DMS79 treated with DMSO at 0.1 percent for 48 hours (cell line): ENCODE results near the gene B4GALT2.

Experiments used
- DNase-seq: peaks from one replicate; lab custom pipeline; 2025; lab: John Stamatoyannopoulos, UW

B4GALT2 gene

GRCh38 chr1:43978551-43979260, at the start of gene B4GALT2:
Gene B4GALT2, plus strand, starts transcription at chr1:43979210. Its CDS starts 1,951 bp downstream, at chr1:43981161.
- DNase-seq, result peak; percentile 24

GRCh38 chr1:43930168-43930948, 48.7 kb upstream of the B4GALT2 start:
- DNase-seq, result no peak

- DNase-seq, result no peak
Observed at GRCh38 chr1:43930949-43931275, 48.1 kb upstream of the B4GALT2 start.

GRCh38 chr1:43931711-43932660, 47.0 kb upstream of the B4GALT2 start:
- DNase-seq, result no peak

- DNase-seq, result peak; percentile 65
Observed at GRCh38 chr1:43932786-43933385, 46.1 kb upstream of the B4GALT2 start.

GRCh38 chr1:43933386-43934100, 45.5 kb upstream of the B4GALT2 start, which contains the start of gene ARTN:
Gene ARTN, plus strand, starts transcription at chr1:43933801. Its CDS starts 1,856 bp downstream, at chr1:43935657.
- DNase-seq, result peak; percentile 76

- DNase-seq, result peak; percentile 72
Observed at GRCh38 chr1:43934101-43934985, 44.7 kb upstream of the B4GALT2 start.

- DNase-seq, result no peak
Observed at GRCh38 chr1:43934986-43935324, 44.1 kb upstream of the B4GALT2 start.

GRCh38 chr1:43935711-43936427, 43.1 kb upstream of the B4GALT2 start:
- DNase-seq, result peak; percentile 34

- DNase-seq, result peak; percentile 36
Observed at GRCh38 chr1:43936431-43937151, 42.4 kb upstream of the B4GALT2 start.

GRCh38 chr1:43937179-43937865, 41.7 kb upstream of the B4GALT2 start:
- no peak for DNase-seq

GRCh38 chr1:43938383-43938782, 40.6 kb upstream of the B4GALT2 start:
- DNase-seq, result no peak

- DNase-seq, result no peak
Observed at GRCh38 chr1:43938892-43939587, 40.0 kb upstream of the B4GALT2 start.

- no peak for DNase-seq
Observed at GRCh38 chr1:43942411-43942810, 36.6 kb upstream of the B4GALT2 start.

GRCh38 chr1:43944860-43945259, 34.1 kb upstream of the B4GALT2 start:
- DNase-seq, result peak; percentile 7

- DNase-seq, result peak; percentile 76
Observed at GRCh38 chr1:43945674-43946235, 33.3 kb upstream of the B4GALT2 start.
